D721Med (cell line): ENCODE data around the gene ZFPL1.
A peak's percentile ranks its signal among the peaks of the same experiment; 100 is the strongest.

Source experiments
- DNase-seq: peaks from one replicate; pipeline ENCODE4 v3.0.0; 2011; ENCODE audit warnings: low spot score; ENCODE audit not compliant: insufficient read length
- FAIRE-seq: peaks from 2 replicates; lab custom pipeline; 2011; peaks lifted over from hg19 to GRCh38; lab: Jason Lieb, UNC
- CTCF ChIP-seq: IDR thresholded peaks from 2 replicates; pipeline ENCODE4 v1.5.1; 2012; ENCODE audit warnings: mild to moderate bottlenecking, control low read depth; ENCODE audit not compliant: insufficient read depth; ENCODE audit errors: missing control alignments

ZFPL1 gene

GRCh38 chr11:65131895-65132237 lies 47.8 kb downstream of the ZFPL1 start:
- no peak for TF ChIP-seq CTCF
- FAIRE-seq (no peak), DNase-seq (no peak)

GRCh38 chr11:65132238-65132987 lies 48.4 kb downstream of the ZFPL1 start:
- no peak for FAIRE-seq
- no peak for TF ChIP-seq CTCF
- DNase-seq: no peak

DNA sequence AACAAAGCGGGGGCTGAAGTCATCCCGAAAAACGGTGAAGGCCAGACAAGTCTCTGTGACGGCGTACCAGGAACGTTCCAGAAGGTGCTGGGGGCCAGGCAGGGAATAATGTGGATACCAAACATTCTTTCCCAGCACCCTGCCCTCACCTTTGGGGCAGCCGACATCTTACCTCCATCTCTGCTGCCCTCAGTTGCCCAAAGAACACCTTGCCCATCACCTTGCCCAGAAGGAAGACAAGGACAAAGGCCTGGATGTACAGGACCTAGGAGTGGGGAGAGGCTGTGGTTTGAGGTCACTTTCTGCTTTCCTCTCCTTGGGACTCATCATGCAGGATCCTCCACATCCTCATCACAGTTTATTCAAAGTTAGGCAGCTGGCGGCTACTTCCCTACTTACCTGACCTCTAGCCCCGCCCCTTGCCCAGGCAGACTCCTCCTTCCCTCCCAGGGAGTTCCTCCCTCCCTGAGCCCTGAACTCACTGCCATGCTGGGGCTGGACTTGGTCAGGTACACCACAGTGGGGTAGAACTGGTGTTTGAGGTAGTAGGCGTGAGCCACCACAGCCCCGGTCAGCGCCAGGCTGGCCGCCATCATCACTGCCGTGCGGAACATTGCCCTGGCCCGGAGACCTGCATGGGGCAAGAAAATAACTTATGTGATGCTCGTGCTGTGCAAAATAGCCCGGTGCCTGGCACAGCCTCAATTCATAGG lies 49.1 kb downstream of the ZFPL1 start:
- TF ChIP-seq CTCF: no peak
- DNase-seq: no peak

DNA sequence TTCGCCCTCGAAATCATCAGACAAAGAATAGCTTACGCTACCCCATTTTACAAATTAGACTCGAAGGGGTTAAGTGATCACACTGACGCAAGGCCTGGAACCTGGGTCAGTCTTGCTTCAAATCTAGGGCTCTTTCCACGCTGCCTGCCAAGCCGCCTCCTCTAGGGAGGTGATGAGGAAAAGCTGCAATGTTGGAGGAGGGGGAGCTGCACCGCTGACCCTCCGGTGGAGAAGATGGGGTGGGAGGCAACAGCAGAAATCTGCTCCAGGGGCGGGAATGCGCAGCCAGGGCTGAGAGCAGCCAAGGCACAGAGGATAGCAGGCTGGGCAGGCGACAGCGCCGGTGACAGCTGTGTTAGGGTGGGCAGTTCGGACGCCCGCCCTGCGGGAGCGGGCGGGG lies 49.7 kb downstream of the ZFPL1 start:
- FAIRE-seq (no peak), DNase-seq (no peak)
- TF ChIP-seq CTCF: no peak

More for the DNA sequence above, 49.1 kb downstream of the ZFPL1 start:
- FAIRE-seq: no peak

DNA sequence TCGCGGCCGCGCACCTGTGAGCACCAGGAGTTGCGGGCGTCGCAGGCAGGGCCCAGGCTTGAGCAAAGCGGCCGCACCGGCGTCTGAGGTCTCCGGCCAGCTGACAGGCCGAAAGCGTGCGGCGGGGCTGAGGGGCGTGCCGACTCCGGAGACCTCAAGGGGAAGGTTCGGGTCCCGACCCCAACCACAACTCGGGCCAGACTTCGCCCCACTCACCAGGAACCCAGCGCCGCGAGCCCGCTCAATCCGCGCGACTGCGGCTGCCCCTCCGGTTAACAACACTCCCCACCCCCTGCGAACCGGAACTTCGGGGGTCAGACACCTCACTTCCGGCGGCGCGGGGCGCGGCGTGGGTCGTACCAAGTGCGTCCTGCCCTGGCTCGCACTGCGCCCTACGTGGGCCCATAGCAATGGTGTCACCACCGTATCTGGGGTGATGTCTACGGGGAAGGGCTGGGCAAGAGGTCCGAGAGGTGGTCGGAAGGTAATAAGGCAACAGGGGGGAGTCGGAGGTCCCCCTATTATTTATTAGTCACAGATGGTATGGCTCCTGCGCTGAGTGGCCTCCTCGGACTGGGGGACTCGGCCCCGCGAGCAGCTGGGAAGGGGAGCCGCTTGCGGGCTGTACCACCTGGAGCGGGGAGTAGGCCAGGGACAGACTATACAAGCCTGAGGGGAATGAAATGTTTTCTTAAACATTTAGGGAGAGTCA lies 50.4 kb downstream of the ZFPL1 start, which contains the start of gene SYVN1:
SYVN1 (minus strand) TSS at position 280 of the 712 bp plus-strand sequence. CDS start 918 bp downstream, outside the sequence.
- DNase-seq: peak; percentile 94
- TF ChIP-seq CTCF: no peak
- FAIRE-seq: no peak

DNA sequence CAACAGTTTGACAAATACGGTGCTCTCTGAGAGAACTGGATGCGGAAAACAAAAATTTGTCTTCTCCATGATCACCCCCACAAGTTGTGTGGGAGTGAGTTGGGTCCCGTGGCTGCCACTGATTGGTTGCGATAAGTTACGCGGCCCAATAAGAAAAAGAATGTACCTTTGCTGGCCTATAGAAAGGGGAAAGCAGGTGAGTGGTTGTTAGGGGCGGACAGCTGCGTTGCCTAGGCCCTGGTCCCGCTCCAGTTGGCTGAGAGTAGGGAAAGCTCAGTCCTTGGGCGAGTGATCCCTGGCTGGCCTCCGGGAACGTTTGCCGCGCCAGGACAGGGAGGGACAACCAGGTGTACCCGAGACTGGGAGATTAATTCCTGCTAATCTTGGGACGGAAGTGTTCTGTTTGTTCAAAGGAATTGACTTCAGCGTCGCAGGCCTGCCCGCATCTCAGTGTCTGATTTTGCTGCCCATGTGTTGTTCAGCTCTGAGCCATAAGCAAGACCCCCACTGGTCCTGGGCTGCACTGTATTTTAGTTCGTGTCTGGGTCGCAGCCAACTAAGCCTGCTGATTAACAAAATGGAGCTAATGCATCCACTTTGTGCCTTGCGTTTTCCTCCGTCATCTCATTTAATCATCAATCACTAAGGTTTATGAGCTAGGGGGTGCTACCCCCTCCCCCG lies 51.1 kb downstream of the ZFPL1 start:
- peak; percentile 38 for FAIRE-seq
- DNase-seq: peak; percentile 92
- no peak for TF ChIP-seq CTCF
